Activated naive CD4-positive, alpha-beta T cell treated with anti-CD3 and anti-CD28 coated beads for 36 hours (primary cell): ENCODE data around the gene TCFL5. TPM values are rescaled to one million over a fixed set of nuclear protein-coding genes. Genes with fewer than 3 reads are reported as not detected.

Experiments
- CTCF ChIA-PET: fragments of 350-600 bp; sonication (Branson Sonifier 250); formaldehyde crosslinking; loops from one replicate; lab custom pipeline; 2021; ENCODE audit warnings: antibody characterized with exemption; lab: Charles Lee
- DNase-seq: peaks from one replicate; pipeline ENCODE4 v3.0.0-alpha.2; 2020
- H3K27ac Mint-ChIP-seq: one replicate; pipeline ENCODE4 v1.8.0; 2021; ENCODE audit warnings: mild to moderate bottlenecking, mixed read lengths
- H3K27me3 Mint-ChIP-seq: one replicate; pipeline ENCODE4 v1.8.0; 2021; ENCODE audit warnings: low read depth, mixed read lengths
- H3K36me3 Mint-ChIP-seq: one replicate; pipeline ENCODE4 v1.8.0; 2021; ENCODE audit warnings: low read depth, mixed read lengths
- H3K4me1 Mint-ChIP-seq: one replicate; pipeline ENCODE4 v1.8.0; 2021; ENCODE audit warnings: low read depth, mixed read lengths
- H3K4me3 Mint-ChIP-seq: one replicate; pipeline ENCODE4 v1.8.0; 2021; ENCODE audit warnings: mild to moderate bottlenecking, moderate library complexity, mixed read lengths
- H3K9me3 Mint-ChIP-seq: one replicate; pipeline ENCODE4 v1.8.0; 2021; ENCODE audit warnings: mixed read lengths
- intact Hi-C: fragments of 100-400 bp; cut with micrococcal nuclease; formaldehyde crosslinking; loops from one replicate; pipeline ENCODE4 v1.15.1; 2023
- total RNA-seq, 2 experiments: library from RNA; stranded (reverse); gene quantifications; one replicate each; pipeline ENCODE4 v1.2.3, GENCODE V29; 2021

TCFL5 gene
- total RNA-seq, 2 experiments from 2014 or later = 5.4 to 5.5 TPM

- no peaks in the 10 kb centered on the region for H3K9me3 Mint-ChIP-seq
- H3K27me3 Mint-ChIP-seq = no peaks in the 10 kb centered on the region
- CTCF ChIA-PET = no interaction called here
These were observed 34.8 kb downstream of the TCFL5 start for GRCh38 chr20:62826646-62827310.

DNA sequence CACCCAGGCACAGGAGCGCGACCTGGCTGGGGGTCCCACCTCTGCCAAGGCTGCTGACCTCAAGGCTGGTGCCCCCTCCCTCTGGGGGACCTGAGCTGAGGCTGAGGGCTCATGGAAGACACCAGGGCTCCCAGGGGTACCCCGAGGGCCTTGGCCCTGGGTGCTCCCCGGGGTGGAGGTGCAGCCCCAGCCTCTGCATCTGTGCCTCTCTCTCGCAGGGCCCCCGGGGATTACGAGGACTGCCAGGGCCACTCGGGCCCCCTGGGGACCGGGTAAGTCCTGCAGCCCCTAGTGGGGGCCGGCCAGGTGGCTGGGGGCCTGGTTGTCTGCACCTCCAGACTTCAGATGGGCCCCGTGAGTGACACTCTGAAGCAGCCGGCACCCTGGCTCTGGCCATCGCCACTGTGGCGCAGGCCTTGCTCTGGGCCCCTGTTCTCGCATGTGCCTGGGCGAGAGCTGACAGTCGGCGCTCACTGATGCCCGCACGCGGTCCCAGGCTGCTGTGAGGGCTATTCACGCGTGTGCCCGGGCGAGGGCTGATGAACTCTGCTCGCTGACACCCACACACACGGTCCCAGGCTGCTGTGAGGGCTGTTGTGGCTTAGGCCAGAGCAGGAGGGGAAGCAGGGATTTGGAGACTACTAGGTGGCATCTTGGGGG is 35.5 kb downstream of the TCFL5 start:
- CTCF ChIA-PET = no interaction called here

More at GRCh38 chr20:62826646-62827310, 34.8 kb downstream of the TCFL5 start:
- DNase-seq = no peak
- Mint-ChIP-seq H3K4me3 (no peak overlapping the region), H3K36me3 (no peaks in the 10 kb centered on the region), H3K27ac (no peak overlapping the region), H3K4me1 (no peaks in the 10 kb centered on the region)
- intact Hi-C loops = no loop called here

DNA sequence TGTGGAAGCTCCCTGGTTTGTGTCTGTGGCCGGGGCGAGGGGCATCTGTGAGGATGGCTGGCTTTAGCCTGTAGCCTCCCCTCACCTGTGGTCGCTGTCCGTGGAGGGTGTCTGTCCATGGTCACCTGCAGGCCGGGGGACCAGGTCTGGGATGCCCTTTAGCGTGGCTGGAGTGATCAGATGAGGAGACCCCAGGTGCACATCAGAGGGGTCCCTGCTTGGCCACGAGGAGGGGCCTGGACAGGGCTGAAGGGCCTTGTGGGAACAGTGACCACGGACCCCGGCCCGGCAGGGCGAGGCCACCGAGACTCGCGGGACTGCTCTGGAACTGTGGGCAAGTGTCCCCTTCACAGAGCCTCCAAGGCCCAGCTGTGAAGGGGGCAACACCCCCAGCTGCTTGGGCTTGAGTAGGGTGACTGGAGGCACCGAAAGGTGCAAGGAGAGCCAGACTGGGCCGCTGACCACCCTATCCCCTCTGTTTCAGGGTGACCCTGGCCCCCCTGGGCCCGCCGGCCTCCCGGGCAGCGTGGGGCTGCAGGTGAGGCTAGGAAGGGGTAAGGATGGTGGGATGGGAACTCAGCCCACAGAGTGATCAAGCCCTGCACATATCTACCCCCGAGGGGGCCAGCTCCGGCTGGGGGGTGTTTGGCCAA is 36.2 kb downstream of the TCFL5 start:
- Mint-ChIP-seq H3K36me3 (no peaks in the 10 kb centered on the region), H3K27me3 (no peaks in the 10 kb centered on the region), H3K4me1 (no peaks in the 10 kb centered on the region), H3K4me3 (no peak overlapping the region), H3K27ac (no peak overlapping the region), H3K9me3 (no peaks in the 10 kb centered on the region)
- intact Hi-C loops = no loop called here
- no peak for DNase-seq
- CTCF ChIA-PET = no interaction called here

More for the DNA sequence above, 35.5 kb downstream of the TCFL5 start:
- Mint-ChIP-seq H3K9me3 (no peaks in the 10 kb centered on the region), H3K4me3 (no peak overlapping the region), H3K4me1 (no peaks in the 10 kb centered on the region), H3K36me3 (no peaks in the 10 kb centered on the region), H3K27ac (no peak overlapping the region), H3K27me3 (no peaks in the 10 kb centered on the region)
- DNase-seq = no peak
- intact Hi-C loops = no loop called here

GRCh38 chr20:62824476-62825332 is 36.9 kb downstream of the TCFL5 start:
- Mint-ChIP-seq H3K27me3 (peaks cover 3% of the 10 kb centered on the region), H3K27ac (no peak overlapping the region), H3K4me3 (no peak overlapping the region), H3K9me3 (no peaks in the 10 kb centered on the region), H3K4me1 (no peaks in the 10 kb centered on the region), H3K36me3 (no peaks in the 10 kb centered on the region)
- intact Hi-C loops = no loop called here
- CTCF ChIA-PET = no interaction called here
- peak; percentile 34 for DNase-seq

DNA sequence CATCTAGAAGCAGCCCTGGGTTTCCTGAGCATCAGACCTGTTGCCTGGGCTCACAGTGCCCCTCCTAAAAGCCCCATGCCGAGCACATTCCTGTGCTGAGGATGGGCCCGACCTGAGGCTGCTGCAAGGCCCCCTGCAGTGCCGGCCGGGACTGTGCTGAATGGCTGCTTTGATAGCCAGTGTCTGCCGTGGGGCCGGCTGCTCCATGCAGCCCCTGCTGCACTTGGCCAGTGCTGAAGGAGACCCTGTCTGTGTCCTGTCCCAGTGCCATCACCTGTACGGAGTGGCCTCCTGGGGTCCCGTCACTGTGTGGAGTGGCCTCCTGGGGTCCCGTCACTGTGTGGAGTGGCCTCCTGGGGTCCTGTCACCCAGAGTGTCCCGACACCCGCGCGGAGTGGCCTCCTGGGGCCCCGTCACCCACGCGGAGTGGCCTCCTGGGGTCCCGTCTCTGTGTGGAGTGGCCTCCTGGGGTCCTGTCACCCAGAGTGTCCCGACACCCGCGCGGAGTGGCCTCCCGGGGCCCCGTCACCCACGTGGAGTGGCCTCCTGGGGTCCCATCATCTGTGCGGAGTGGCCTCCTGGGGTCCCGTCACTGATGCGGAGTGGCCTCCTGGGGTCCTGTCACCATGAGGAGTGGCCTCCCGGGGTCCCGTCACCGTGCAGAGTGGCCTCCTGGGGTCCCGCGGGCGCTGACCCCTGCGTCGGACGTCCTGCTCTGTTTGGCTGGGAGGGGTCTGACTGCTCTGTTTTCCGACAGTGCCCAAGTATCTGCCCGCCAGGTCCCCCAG is 37.7 kb downstream of the TCFL5 start:
- CTCF ChIA-PET = interaction anchor here (1.3 to 1.4 kb wide), 3 partner anchors 8 to 185 kb away, joined by 4 to 5 read pairs (median 5); no protein-coding TSS in a partner anchor
- peaks cover 3% of the 10 kb centered on the region for H3K27me3 Mint-ChIP-seq
- intact Hi-C loops = loop anchor here (2.0 kb wide), 1 partner anchor 185 kb away; no protein-coding TSS in a partner anchor
- H3K36me3 Mint-ChIP-seq = no peaks in the 10 kb centered on the region
- DNase-seq = no peak
- no peak overlapping the region for H3K27ac Mint-ChIP-seq
- H3K9me3 Mint-ChIP-seq = no peaks in the 10 kb centered on the region
- H3K4me1 Mint-ChIP-seq = no peaks in the 10 kb centered on the region
- H3K4me3 Mint-ChIP-seq = no peak overlapping the region

- peak; percentile 59 for DNase-seq
- CTCF ChIA-PET = interaction anchor here (0.8 to 1.4 kb wide), 6 partner anchors 9 to 186 kb away, joined by 3 to 5 read pairs (median 4); no protein-coding TSS in a partner anchor
- no peaks in the 10 kb centered on the region for H3K9me3 Mint-ChIP-seq
- no peaks in the 10 kb centered on the region for H3K36me3 Mint-ChIP-seq
- peaks cover 7% of the 10 kb centered on the region for H3K27me3 Mint-ChIP-seq
- intact Hi-C loops = loop anchor here (2.0 kb wide), 1 partner anchor 186 kb away; no protein-coding TSS in a partner anchor
- no peak overlapping the region for H3K27ac Mint-ChIP-seq
- H3K4me1 Mint-ChIP-seq = no peaks in the 10 kb centered on the region
- no peak overlapping the region for H3K4me3 Mint-ChIP-seq
These were observed 38.6 kb downstream of the TCFL5 start for GRCh38 chr20:62822788-62823651.

- Mint-ChIP-seq H3K4me1 (no peaks in the 10 kb centered on the region), H3K9me3 (no peaks in the 10 kb centered on the region), H3K36me3 (no peaks in the 10 kb centered on the region), H3K4me3 (no peak overlapping the region), H3K27ac (no peak overlapping the region), H3K27me3 (peaks cover 11% of the 10 kb centered on the region)
- DNase-seq = no peak
- CTCF ChIA-PET = interaction anchor here (0.8 to 1.4 kb wide), 6 partner anchors 10 to 187 kb away, joined by 3 to 5 read pairs (median 4); no protein-coding TSS in a partner anchor
- intact Hi-C loops = loop anchor here (2.0 kb wide), 1 partner anchor 186 kb away; no protein-coding TSS in a partner anchor
These were observed 39.3 kb downstream of the TCFL5 start for GRCh38 chr20:62822239-62822787.

- intact Hi-C loops = loop anchor here (2.0 kb wide), 1 partner anchor 187 kb away; no protein-coding TSS in a partner anchor
- Mint-ChIP-seq H3K9me3 (no peaks in the 10 kb centered on the region), H3K4me3 (no peak overlapping the region), H3K4me1 (no peaks in the 10 kb centered on the region), H3K36me3 (no peaks in the 10 kb centered on the region), H3K27ac (no peak overlapping the region), H3K27me3 (peaks cover 11% of the 10 kb centered on the region)
- CTCF ChIA-PET = interaction anchor here (1.2 kb wide), 1 partner anchor 13 kb away, joined by 4 read pairs; no protein-coding TSS in a partner anchor
- no peak for DNase-seq
These were observed 39.9 kb downstream of the TCFL5 start for GRCh38 chr20:62821726-62822210.

- Mint-ChIP-seq H3K4me1 (peaks cover 2% of the 10 kb centered on the region), H3K4me3 (no peak overlapping the region), H3K27me3 (peaks cover 13% of the 10 kb centered on the region), H3K9me3 (no peaks in the 10 kb centered on the region), H3K27ac (no peak overlapping the region), H3K36me3 (no peaks in the 10 kb centered on the region)
- DNase-seq = no peak
- CTCF ChIA-PET = no interaction called here
- intact Hi-C loops = no loop called here
These were observed 40.5 kb downstream of the TCFL5 start for GRCh38 chr20:62820962-62821725.
